Stimulated activated naive CD4-positive, alpha-beta T cell treated with Interleukin-2 at 50 U/mL for 16 hours (primary cell): Measurements from ENCODE around the gene NPAP1.
"Not testable (repeated sequence)": the region's sequence is repeated elsewhere in the genome, so short reads cannot be mapped to it uniquely, and the experiment has no call there.

Experiments used
- DNase-seq: peaks from one replicate; lab custom pipeline; 2025; lab: John Stamatoyannopoulos, UW

Gene NPAP1, protein sequence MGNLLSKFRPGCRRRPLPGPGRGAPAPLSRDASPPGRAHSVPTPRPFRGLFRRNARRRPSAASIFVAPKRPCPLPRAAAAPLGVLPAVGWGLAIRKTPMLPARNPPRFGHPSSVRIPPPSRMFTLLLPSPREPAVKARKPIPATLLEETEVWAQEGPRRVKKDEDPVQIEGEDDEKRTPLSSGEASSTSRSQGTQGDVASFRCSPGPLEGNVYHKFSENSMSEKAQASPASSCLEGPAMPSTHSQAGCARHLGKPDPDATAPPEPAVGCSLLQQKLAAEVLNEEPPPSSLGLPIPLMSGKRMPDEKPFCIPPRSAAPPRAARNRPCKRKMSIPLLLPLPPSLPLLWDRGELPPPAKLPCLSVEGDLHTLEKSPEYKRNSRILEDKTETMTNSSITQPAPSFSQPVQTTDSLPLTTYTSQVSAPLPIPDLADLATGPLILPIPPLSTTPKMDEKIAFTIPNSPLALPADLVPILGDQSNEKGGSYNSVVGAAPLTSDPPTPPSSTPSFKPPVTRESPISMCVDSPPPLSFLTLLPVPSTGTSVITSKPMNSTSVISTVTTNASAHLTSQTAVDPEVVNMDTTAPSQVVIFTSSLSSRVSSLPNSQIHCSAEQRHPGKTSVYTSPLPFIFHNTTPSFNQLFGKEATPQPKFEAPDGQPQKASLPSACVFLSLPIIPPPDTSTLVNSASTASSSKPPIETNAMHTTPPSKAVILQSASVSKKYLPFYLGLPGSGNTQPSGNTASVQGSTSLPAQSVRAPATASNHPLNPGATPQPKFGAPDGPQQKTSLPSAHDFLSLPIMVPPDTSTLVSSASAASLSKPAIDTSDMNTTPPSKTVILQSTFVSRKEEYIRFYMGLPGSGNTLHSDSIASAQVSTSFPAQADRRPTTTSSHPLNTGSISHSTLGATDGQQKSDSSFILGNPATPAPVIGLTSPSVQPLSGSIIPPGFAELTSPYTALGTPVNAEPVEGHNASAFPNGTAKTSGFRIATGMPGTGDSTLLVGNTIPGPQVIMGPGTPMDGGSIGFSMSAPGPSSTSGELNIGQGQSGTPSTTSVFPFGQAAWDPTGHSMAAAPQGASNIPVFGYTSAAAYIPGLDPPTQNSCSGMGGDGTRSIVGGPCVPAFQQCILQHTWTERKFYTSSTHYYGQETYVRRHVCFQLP

DNA sequence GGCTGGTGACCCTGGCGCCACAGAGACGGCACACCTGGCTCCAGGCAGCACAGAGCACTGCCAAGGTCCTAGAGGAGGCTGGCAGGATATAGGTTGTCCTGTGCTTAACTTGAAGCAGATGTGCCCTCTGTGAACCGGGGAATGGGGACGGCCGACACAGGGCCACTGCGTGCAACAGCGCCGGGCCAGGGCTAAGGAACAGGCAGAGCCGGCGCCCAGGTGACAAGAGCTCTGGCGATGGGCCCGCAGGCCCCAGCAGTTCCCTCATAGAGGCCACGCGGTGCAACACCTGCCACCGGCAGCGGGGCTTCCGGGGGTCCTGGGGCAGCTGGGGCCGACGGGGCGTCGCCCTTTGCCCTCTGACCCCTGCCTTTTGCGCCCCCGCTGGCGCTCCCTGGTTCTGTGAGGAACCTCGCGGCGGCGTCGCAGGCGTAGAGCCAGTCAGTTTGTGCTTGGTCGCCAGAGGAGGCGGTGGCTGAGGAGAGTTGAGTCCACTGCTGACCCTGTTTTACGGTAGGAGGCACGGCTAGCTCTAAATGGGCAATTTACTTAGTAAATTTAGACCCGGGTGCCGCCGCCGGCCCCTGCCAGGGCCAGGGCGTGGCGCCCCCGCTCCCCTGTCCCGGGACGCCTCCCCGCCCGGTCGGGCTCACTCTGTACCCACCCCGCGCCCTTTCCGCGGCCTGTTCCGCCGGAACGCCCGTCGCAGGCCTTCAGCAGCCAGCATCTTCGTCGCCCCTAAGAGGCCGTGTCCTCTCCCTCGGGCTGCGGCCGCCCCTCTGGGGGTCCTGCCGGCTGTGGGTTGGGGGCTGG is at the start of gene NPAP1:
NPAP1 (plus strand) TSS at position 444 of the 813 bp plus-strand sequence; CDS start at position 537, 93 bp downstream.
- no peak for DNase-seq

DNA sequence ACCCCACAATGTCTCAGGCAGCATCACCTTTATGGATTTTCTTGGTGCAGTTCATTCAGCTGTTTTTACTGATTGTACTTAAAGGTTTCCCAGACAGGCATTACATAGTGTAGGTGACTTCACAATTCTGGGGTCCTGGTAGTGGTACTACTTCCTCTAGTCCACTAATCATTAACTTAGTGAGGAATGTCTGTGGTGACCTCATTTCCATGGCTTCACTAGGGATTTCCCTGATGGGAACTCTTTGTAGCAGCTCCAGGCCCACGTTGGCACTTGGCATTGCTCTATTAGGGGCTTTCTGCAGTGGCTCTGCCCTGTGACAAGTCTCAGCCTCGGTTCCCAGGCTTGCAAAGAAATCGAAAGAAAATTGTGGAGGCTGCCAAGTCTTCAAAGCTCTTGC is 48.1 kb upstream of the NPAP1 start:
- DNase-seq = no peak

DNA sequence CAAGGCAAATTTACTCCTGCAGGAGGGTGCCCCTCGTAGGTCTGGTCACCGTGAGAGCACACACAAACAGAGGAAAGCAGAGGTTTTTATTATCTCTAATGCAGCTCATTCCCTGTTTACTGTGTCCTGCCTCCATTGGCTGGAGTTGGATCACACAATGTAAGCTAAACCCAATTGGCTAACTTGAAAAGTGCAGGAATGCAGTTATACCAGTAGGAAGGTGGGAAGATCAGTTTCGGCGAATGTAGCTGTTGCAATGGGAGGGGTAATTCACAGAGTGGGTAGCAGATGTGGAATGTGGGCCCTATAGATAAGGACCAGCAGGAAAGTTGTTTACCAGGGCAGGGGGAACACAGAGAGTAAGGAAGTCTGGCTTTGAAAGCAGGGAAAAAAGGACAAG is 42.5 kb upstream of the NPAP1 start:
- DNase-seq = no peak

DNA sequence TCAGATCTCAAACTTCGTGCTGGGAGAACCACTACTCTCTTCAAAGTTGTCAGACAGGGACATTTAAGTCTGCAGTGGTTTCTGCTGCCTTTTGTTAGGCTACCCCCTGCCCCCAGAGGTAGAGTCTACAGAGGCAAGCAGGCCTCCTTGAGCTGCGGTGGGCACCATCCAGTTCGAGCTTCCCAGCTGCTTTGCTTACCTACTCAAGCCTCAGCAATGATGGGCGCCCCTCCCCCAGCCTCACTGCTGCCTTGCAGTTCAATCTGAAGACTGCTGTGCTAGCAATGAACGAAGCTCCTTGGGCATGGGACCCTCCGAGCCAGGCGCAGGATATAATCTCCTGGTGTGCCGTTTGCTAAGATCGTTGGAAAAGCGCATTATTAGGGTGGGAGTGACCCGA is 36.2 kb upstream of the NPAP1 start:
- DNase-seq = not testable (repeated sequence)

DNA sequence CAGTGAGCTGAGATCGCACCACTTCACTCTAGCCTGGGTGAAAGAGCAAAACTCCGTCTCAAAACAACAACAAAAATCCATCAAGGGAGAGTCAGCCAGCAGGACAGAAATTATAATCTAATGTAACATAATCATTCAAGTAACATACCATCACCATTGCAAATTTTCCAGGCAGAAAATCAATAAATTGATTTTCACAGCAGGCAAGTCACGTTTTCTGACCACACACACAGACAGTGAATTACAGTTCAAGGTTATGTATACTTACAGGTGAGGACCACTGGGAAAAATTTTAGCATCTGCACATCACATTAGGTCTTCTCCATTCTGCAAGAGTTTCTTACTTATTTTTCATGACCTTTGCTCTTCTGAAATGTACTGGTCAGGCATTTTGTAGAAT is 29.9 kb upstream of the NPAP1 start:
- DNase-seq = no peak

DNA sequence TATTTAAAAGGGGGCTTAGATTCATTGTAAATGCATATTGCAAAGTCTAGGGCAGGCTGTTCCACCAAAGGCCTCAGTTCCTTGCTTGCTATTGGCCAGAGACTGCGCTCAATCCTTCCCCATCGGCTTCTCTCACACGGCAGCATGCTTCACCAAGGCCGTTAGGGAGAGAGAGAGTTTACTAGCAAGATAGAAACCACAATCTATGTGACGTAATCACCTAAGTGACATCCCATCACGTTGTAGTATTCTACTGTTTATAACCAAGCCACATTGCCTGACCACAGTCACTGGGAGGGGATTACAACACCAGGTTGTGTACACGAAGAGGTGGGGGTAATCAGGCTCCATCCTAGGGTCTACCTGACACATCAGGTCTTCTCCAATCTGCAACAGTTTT is 16.0 kb upstream of the NPAP1 start:
- DNase-seq = no peak

DNA sequence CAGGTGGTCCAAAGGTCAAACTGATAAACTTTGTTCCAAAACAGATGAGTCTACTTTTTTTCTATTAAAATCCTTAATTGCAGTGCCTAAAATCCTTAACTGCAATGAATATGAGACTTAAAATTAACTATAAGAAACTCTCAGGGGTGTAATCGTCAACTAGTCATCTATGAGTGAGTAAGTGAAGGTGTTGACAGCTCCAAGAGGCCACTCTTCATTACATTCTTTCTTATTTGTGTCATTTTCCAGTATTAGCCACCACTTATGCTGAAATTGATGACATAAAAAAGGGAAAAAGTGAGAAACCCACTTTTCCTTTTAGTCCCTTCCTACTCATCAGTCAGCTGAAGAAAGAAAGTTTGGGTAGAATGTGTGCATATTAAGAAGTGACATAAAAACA is 12.6 kb upstream of the NPAP1 start:
- no peak for DNase-seq

DNA sequence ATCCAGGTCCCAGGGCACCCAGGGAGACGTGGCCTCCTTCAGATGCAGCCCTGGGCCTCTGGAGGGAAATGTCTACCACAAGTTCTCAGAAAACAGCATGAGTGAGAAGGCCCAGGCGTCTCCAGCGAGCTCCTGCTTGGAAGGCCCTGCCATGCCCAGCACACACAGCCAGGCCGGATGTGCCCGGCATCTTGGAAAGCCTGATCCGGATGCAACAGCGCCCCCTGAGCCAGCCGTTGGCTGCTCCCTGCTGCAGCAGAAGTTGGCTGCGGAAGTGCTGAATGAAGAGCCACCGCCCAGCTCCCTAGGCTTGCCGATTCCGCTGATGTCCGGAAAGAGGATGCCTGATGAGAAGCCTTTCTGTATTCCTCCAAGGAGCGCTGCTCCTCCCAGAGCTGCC is 856 bp downstream of the NPAP1 start:
- no peak for DNase-seq

DNA sequence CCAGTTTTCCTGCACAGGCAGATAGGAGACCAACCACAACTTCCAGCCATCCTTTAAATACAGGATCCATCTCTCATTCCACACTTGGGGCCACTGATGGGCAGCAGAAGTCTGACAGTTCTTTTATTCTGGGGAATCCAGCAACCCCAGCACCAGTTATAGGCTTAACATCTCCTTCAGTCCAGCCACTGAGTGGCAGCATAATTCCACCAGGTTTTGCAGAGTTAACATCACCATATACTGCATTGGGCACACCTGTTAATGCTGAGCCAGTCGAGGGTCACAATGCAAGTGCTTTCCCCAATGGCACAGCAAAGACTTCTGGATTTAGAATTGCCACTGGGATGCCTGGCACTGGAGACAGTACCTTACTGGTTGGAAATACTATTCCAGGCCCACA is 2.9 kb downstream of the NPAP1 start:
- no peak for DNase-seq

DNA sequence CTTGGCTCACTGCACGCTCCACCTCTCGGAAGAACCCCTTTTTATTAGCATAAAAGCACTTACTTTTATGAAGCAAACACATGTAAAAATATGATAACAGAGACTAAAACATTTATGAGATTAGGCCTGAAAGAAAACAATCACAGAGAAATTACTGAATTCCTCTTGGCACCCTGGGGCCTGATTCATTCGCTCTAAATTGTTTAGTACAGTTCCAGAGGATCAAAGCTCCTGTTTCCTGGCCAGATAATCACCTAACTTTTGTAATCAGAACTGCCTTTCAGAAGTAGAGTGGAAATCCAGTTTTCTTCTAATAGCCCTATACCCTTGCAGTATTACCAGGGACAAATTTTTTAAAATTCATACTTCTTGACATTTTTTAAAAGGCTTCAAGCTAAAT is 6.4 kb downstream of the NPAP1 start:
- no peak for DNase-seq

DNA sequence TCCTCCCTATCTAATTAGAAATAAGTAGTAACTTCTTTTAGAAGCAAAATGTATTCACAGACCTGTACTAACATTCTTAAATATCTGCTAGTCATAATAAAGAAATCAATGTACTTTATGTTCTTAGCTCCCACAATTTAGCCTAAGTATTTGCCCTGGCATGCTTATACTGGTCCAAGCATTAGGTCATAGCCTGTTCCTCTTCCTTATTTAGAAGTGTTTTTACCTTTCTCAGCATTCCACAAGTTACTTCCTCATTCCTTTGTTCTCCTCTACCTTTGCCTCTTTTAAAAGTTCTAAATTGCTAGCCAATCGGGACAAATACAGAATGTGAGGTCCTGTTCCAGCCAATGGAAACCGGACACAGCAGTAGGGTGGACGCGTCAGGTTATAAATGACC is 7.3 kb downstream of the NPAP1 start:
- DNase-seq = not testable (repeated sequence)

DNA sequence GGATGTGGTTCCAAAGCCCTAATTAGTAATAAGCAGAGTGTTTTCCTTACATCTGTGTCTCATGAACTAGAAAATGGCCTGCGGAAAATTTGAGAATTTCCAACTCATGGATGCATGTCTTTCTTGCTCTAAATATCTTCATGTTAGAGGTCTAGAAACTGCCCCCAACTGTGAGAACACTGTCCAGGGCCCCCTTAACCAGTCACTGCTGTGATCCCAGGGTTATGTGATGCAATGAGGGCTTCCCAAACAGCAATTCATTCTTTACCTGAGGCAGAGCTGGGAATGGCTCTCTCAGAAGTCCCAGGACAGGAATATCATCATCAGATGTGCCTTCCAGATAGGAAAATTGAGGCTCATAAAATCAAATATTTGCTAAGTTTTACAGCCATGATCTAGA is 8.2 kb downstream of the NPAP1 start:
- DNase-seq = no peak

DNA sequence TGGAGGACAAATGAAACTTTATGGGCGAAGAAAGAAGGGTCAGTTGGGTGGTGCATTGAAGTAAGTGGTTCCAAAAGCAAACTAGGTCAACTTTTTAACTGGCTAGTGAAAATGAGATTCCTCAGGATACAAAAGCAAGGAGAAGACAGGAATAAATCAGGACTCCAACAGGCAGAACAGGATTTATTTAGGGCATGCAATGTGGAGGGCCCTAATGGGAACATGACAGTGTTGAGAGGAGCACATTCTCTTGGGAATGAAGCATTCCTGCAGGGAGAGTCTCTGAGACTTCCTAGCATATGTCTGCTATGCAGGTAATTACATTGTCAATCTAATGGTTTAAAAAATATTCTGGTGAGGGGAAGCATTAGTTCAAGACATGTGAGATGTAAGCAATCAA is 8.7 kb downstream of the NPAP1 start:
- no peak for DNase-seq

DNA sequence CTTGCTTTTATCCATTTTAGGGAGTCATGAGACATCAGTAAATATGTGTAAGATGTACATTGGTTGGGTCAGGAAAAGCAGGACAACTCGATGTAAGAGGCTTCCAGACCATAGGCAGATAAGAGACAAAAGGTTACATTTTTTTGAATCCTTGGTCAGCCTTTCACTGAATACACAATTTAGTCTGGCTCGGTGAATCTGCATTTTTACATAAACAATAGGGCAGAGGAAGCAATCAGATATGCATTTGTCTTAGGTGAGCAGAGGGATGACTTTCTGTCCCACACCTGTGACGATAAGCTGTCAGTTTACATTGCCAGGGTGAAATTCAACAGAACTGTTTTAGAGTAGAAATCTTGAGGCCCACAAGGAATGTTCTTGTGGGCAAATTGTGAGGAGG is 20.6 kb downstream of the NPAP1 start:
- DNase-seq = no peak

DNA sequence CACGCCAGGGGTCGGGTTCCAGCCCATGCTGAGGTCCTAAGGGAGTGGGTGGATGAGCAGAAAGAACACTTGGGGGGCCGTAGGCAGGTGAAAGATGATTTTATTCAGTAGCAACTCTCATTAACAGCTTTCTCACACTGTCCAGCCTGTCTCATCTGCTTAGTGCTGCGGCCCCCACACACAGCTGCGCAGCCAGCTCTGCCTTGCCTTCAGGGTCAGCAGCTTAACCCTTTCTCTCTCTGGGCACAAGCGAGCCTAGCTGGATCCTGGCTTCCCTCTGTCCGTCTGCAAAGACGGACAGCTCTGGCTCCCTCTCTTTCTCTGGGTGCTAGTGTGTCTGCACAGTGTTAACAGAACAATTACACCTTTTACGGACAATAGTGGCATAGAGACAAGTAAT is 21.3 kb downstream of the NPAP1 start:
- DNase-seq = no peak

DNA sequence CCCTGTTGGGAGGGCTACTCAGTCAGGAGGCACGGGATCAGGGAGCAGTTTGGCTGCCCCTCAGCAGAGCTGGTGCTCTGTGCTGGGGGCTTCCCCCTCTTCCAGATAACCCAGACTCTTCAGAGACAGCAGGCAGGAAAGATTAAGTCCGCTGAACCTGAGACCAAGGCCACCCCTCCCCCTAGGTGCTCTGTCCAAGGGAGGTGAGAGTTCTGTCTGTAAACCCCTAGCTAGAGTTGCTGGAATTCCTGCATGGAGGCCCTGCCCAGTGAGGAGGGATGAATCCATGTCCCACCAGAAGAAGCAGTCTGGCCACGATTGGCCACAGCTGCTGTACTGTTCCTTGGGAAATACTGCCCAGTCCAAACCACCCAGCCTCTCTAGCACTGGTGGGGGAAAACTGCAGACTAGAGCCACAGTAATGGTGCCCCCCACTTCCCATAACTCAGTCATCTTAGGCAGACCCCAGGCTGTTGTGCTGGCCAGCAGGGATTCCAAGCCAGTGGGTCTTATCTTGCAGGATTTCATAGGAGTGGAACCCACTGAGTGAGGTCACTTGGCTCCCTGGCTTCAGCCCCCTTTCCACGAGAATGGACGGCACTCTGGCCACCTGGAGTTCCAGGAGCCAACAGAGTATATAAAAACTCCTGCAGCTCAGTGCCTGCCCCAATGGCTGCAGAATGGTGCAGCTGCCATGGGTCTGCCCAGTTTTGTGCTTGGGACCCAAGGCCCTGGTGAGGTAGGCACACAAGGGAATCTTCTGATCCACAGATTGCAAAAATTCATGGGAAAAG is 42.9 kb downstream of the NPAP1 start:
- DNase-seq = no peak

DNA sequence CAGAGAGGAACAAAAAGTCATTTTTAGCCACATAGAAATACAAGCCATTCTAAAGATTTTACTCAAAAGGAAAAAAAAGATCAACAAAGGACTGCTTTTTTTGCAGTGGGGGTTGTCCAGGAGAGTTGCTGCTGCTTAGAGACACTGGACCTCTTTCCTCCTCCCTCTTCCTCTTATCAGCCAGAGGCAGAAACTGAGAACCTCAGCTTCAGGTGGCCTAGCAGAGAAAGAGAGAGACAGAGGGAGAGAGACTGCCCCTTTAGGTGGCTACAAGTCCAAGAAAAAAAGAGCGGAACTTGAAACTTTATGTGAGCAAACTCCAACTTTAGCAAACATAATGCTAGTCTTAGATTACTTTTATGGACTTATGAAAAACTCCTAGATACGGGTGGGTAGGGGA is 54.2 kb downstream of the NPAP1 start:
- DNase-seq = no peak
